Left ventricle myocardium superior (tissue), 1 donor: ENCODE results near the gene OSBP2. TPM values are rescaled to one million over a fixed set of nuclear protein-coding genes. Genes with fewer than 3 reads are reported as not detected.

Experiments
- ATAC-seq: fragments of 200-7000 bp; cut with Tn5 transposase; one replicate; pipeline ENCODE4 v1.9.1; 2020; ENCODE audit warnings: mild to moderate bottlenecking, moderate library complexity
- DNase-seq: peaks from one replicate; pipeline ENCODE4 v3.0.0-alpha.2; 2020
- intact Hi-C: fragments of 100-400 bp; cut with micrococcal nuclease; formaldehyde crosslinking; loops from one replicate; pipeline ENCODE4 v1.11.0; 2022
- total RNA-seq: library from RNA; stranded (reverse); fragmentation: NEBNext Ultra II Directional; extraction: Animal tissue kit (Norgen Biotek cat#: 25700); gene quantifications from one replicate; pipeline ENCODE4 v1.2.1, GENCODE V29; 2021
- donor health status: DM: no; HTN: yes; CAD: no; lungs with severe emphysema.

Gene OSBP2
- total RNA-seq, 1 donor from 2014 or later: 16.0 TPM

GRCh38 chr22:30860176-30861105, 165.8 kb downstream of the OSBP2 start:
- intact Hi-C loops: no loop called here
- DNase-seq (no peak), ATAC-seq (no peak)

- no peak for DNase-seq
- ATAC-seq: no peak
- intact Hi-C loops: no loop called here
Measured at GRCh38 chr22:30861131-30861530, 166.5 kb downstream of the OSBP2 start.

GRCh38 chr22:30861688-30862552, 167.2 kb downstream of the OSBP2 start:
- no peak for ATAC-seq
- no peak for DNase-seq
- intact Hi-C loops: no loop called here

GRCh38 chr22:30863081-30863833, 168.6 kb downstream of the OSBP2 start:
- ATAC-seq: no peak
- intact Hi-C loops: no loop called here
- no peak for DNase-seq

- no peak for ATAC-seq
- no peak for DNase-seq
- intact Hi-C loops: no loop called here
Measured at GRCh38 chr22:30864441-30865420, 170.1 kb downstream of the OSBP2 start.

GRCh38 chr22:30865656-30866055, 171.0 kb downstream of the OSBP2 start:
- intact Hi-C loops: no loop called here
- DNase-seq: no peak
- no peak for ATAC-seq

GRCh38 chr22:30866216-30866615, 171.5 kb downstream of the OSBP2 start:
- DNase-seq (no peak), ATAC-seq (no peak)
- intact Hi-C loops: no loop called here

- ATAC-seq (no peak), DNase-seq (no peak)
- intact Hi-C loops: no loop called here
Measured at GRCh38 chr22:30866811-30867271, 172.2 kb downstream of the OSBP2 start.

GRCh38 chr22:30867746-30868662, 173.3 kb downstream of the OSBP2 start:
- DNase-seq: no peak
- intact Hi-C loops: no loop called here
- no peak for ATAC-seq

- peak; percentile 15 for DNase-seq
- no peak for ATAC-seq
Measured at GRCh38 chr22:30868663-30869385, 174.2 kb downstream of the OSBP2 start.

GRCh38 chr22:30869667-30870395, 175.2 kb downstream of the OSBP2 start:
- peak; percentile 7 for DNase-seq
- intact Hi-C loops: no loop called here
- ATAC-seq: no peak

More at GRCh38 chr22:30868663-30869385, 174.2 kb downstream of the OSBP2 start:
- intact Hi-C loops: no loop called here

GRCh38 chr22:30870451-30871345, 176.0 kb downstream of the OSBP2 start:
- ATAC-seq: no peak
- intact Hi-C loops: no loop called here
- peak; percentile 24 for DNase-seq

- ATAC-seq (no peak), DNase-seq (peak; percentile 10)
- intact Hi-C loops: no loop called here
Measured at GRCh38 chr22:30871391-30872284, 177.0 kb downstream of the OSBP2 start.
